Measurements from ENCODE around the gene RFC3.

- TF ChIP-seq CTCF (IDR thresholded peaks at IDR 0.05) (no peak), POLR2A (IDR thresholded peaks at IDR 0.05) (no peak)
Measured at GRCh38 chr13:33817513-33817900, 442 bp upstream of the RFC3 start.
